GM12891 (cell line): ENCODE results near the gene TRAF3IP3.
A peak's percentile ranks its signal among the peaks of the same experiment; 100 is the strongest.

Experiments used
- POLR2A ChIP-seq: IDR thresholded peaks from 2 replicates; pipeline ENCODE4 v1.6.1; 2011; ENCODE audit warnings: low read depth, low read length, control low read depth
- POLR2AphosphoS5 ChIP-seq: IDR thresholded peaks from 2 replicates; pipeline ENCODE4 v1.6.1; 2011; ENCODE audit warnings: low read depth, low read length, control low read depth
- POU2F2 ChIP-seq: IDR thresholded peaks from 2 replicates; pipeline ENCODE4 v1.6.1; 2011; ENCODE audit warnings: low read depth, mild to moderate bottlenecking, control low read depth, low read length, moderate library complexity
- SPI1 ChIP-seq: IDR thresholded peaks from 2 replicates; pipeline ENCODE4 v1.6.1; 2011; ENCODE audit warnings: low read depth, low read length, control low read depth
- TAF1 ChIP-seq: IDR thresholded peaks from 2 replicates; pipeline ENCODE4 v1.6.1; 2011; ENCODE audit warnings: low read depth, low read length, control low read depth

DNA sequence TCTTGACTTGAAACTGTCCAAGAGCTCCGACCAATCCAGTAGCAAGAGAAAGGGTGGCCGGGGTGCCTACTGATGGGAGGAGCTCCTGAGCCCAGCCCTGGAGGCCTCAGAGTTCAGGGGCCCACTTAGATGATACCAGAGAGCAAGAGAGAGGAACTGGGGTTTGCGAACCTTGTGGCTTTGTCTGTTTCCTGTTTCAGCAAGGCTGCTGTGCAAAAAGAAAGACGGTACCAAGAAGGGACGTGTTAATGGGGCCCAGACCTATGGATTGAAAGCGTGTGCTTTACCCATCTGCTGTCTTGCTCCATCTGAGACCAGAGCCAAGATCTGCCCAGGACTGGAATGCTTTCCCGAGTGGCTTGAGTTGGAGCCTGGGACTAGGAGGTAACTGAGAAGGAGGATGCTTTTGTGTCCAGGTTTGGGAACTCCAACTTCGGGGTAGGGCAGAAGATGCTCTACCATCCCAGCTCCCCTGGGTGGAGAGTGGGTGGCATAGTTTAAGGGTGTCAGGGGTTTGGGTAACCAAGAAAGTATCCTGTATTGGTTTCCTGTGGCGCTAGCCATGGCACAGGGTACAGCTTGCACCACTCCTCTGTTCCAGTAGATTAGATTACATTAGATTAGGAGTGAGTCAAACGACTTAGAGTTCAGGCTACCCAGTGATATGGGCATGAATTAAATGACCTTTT lies at the start of gene TRAF3IP3:
- peak; percentile 92 for TF ChIP-seq POLR2A
- TF ChIP-seq POLR2AphosphoS5, result peak; percentile 83
- peak; percentile 61; the same call in 1 of the 2 replicates for TF ChIP-seq TAF1
- peak; percentile 63; the same call in 1 of the 2 replicates for TF ChIP-seq POU2F2
- TF ChIP-seq SPI1, result peak; percentile 95
